Measurements from ENCODE around the gene SHISA2. TPM values are rescaled to one million over a fixed set of nuclear protein-coding genes. Genes with fewer than 3 reads are reported as not detected.

The SHISA2 gene
- total and polyA plus RNA-seq, 2 of the 8 experiments (the other 6 are each of a cell fraction or from before 2014, with no cell fraction given), result 10.2 to 23.8 TPM

DNA sequence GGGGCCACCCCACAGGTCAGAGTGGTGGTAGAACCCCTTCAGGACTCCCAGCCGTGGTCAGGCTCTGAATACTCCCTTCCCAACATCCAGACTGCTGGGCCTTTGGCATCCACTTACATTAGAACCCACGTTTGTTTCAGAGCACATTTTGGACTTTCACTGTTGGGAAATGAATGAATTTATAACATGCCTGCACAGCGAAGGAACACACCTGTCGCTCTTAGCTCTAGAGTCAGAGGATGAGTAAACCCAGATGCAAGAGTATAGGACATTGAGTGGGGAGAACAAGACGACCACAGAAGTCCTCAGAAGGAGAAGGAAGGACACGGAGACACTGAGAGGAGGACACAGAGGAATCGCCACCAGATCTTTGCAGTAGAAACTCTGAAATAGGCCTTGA is 30.9 kb downstream of the SHISA2 start:
- Histone ChIP-seq H4K8ac (ENCODE audit: extremely low read depth, insufficient read depth, low read length) (no peak overlapping the region), H3K4me2 (ENCODE audit: insufficient read depth in 1 of 2, low read depth in 2 of 2, low read length in 2 of 2) (no peak overlapping the region), H3K36me3 (ENCODE audit: control insufficient read depth in 2 of 4, insufficient read depth in 4 of 4, low read length in 3 of 4) (no peaks in the 10 kb centered on the region), H3K9ac (replicated peaks in 1 of 4; ENCODE audit: extremely low read depth in 1 of 4, low read depth in 3 of 4, low read length in 3 of 4) (no peak overlapping the region), H3K23me2 (ENCODE audit: low read depth, low read length) (no peaks in the 10 kb centered on the region), H3K4me3 (ENCODE audit: extremely low read depth in 1 of 4, insufficient read depth in 2 of 4, low read depth in 3 of 4, low read length in 4 of 4) (no peak overlapping the region), H2BK15ac (ENCODE audit: low read length) (no peak overlapping the region), H4K91ac (replicated peaks; ENCODE audit: insufficient read length, low read length) (no peak overlapping the region), H3K4me1 (replicated peaks in 1 of 4; ENCODE audit: control insufficient read depth in 3 of 4, insufficient read depth in 4 of 4, low read length in 3 of 4) (peaks cover 0 to 8% (median 4%) of the 10 kb centered on the region in 4 experiments; a peak in 5 of 7 replicates), H2BK20ac (ENCODE audit: low read length) (no peak overlapping the region), H3K23ac (ENCODE audit: insufficient read length) (no peak overlapping the region), H3K27ac (ENCODE audit: low read depth, low read length) (no peak overlapping the region), H3K79me1 (ENCODE audit: low read depth, low read length) (no peaks in the 10 kb centered on the region), H2AFZ (ENCODE audit: low read length) (no peak overlapping the region), H4K20me1 (replicated peaks in 1 of 2; ENCODE audit: control insufficient read depth in 1 of 2, insufficient read depth in 2 of 2, low read length in 2 of 2) (no peaks in the 10 kb centered on the region), H2BK5ac (ENCODE audit: low read depth, low read length) (no peak overlapping the region), H4K5ac (ENCODE audit: insufficient read length, low read depth, low read length) (no peak overlapping the region), H3K14ac (ENCODE audit: insufficient read length) (no peak overlapping the region), H3K9me3 (ENCODE audit: insufficient read depth in 2 of 2, low read depth in 1 of 2, low read length in 1 of 2) (no peaks in the 10 kb centered on the region), H3K79me2 (ENCODE audit: control insufficient read depth in 1 of 2, insufficient read depth in 2 of 2, low read length in 2 of 2) (no peaks in the 10 kb centered on the region), H3K27me3 (replicated peaks in 1 of 4; ENCODE audit: control insufficient read depth in 3 of 4, extremely low read depth in 1 of 4, insufficient read depth in 3 of 4, low read length in 3 of 4) (no peaks in the 10 kb centered on the region; a peak in 2 of 7 replicates), H2AK5ac (ENCODE audit: low read depth, low read length) (no peak overlapping the region), H2BK120ac (replicated peaks; ENCODE audit: low read depth, low read length) (no peak overlapping the region), H3K18ac (ENCODE audit: extremely low read depth, low read length) (no peak overlapping the region), H3K56ac (replicated peaks; ENCODE audit: insufficient read length, low read depth, low read length) (no peak overlapping the region), H3K4ac (replicated peaks; ENCODE audit: insufficient read length, low read depth, low read length) (no peak overlapping the region), H2BK12ac (ENCODE audit: low read depth, low read length) (no peak overlapping the region)
- FAIRE-seq (no peak), DNase-seq (ENCODE audit: low read depth in 1 of 2, low spot score in 2 of 2) (no peak)
- 87% methylated on average over 7 of the region's 7 CpGs; no CpG with 5 or more reads in 1 of the 2 experiments for WGBS, 2 experiments (ENCODE audit: extremely low coverage in 1 of 2, insufficient coverage in 1 of 2, insufficient read length in 1 of 2, insufficient replicate concordance in 2 of 2, low coverage in 1 of 2, low lambda C conversion rate in 2 of 2, missing lambda C conversion rate in 1 of 2)
- TF ChIP-seq TAF1 (IDR thresholded peaks at IDR 0.05; ENCODE audit: low read depth, low read length), result no peak
- TF ChIP-seq YY1 (IDR thresholded peaks at IDR 0.05; ENCODE audit: low read depth, low read length), result no peak
- no peak for TF ChIP-seq KDM5A (IDR thresholded peaks at IDR 0.05; ENCODE audit: low read length)
- TF ChIP-seq, protein P1, sequence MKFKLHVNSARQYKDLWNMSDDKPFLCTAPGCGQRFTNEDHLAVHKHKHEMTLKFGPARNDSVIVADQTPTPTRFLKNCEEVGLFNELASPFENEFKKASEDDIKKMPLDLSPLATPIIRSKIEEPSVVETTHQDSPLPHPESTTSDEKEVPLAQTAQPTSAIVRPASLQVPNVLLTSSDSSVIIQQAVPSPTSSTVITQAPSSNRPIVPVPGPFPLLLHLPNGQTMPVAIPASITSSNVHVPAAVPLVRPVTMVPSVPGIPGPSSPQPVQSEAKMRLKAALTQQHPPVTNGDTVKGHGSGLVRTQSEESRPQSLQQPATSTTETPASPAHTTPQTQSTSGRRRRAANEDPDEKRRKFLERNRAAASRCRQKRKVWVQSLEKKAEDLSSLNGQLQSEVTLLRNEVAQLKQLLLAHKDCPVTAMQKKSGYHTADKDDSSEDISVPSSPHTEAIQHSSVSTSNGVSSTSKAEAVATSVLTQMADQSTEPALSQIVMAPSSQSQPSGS (IDR thresholded peaks at IDR 0.05; ENCODE audit: low read length), result no peak
- no peak for TF ChIP-seq SAP30 (IDR thresholded peaks at IDR 0.05; ENCODE audit: insufficient read depth, insufficient replicate concordance, low read length)
- TF ChIP-seq RBBP5 (IDR thresholded peaks at IDR 0.05; ENCODE audit: borderline replicate concordance, low read depth, low read length), result no peak
- POLR2A ChIA-PET (ENCODE audit: partially characterized antibody), result no interaction called here
- CTCF ChIA-PET (ENCODE audit: partially characterized antibody), result interaction anchor here (1.6 kb wide), 1 partner anchor 184 kb away, joined by 3 read pairs; no protein-coding TSS in a partner anchor
